ENCODE data around the gene EHF. TPM values are rescaled to one million over a fixed set of nuclear protein-coding genes. Genes with fewer than 3 reads are reported as not detected.
A peak's percentile ranks its signal among the peaks of the same experiment; 100 is the strongest.
"Not testable (repeated sequence)": the region's sequence is repeated elsewhere in the genome, so short reads cannot be mapped to it uniquely, and the experiment has no call there.

The EHF gene
- total RNA-seq, 2 donors from 2014 or later: 164 to 332 TPM

DNA sequence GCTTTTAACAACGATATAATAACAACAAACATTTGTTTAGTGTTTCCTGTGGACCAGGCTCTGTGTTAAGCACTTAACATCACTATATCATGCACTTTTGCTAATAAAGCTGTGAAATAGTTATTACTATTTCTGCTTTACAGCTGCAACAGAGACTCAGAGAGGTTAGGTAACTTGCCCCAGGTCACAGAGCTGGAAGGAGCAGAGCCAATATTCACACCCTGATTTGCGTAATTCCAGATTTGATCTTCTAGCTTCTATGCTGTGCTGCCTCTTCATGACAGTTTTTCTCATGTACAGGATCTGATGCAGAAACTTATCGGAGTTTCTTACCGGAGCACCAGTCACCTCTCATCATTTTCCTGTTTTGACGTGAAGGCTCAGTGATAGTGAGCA is 33.6 kb upstream of the EHF start:
- no peak for DNase-seq (ENCODE audit: low spot score)
- intact Hi-C loops (cut with DNase I): loop anchor here (2.0 to 5.0 kb wide), 2 partner anchors 304 to 805 kb away; no protein-coding TSS in a partner anchor
- WGBS: 83% methylated on average over 5 of the region's 5 CpGs
- Histone ChIP-seq H3K4me3 (no peak overlapping the region), H3K9me3 (no peaks in the 10 kb centered on the region), H3K4me1 (replicated peaks) (peaks cover 7% of the 10 kb centered on the region), H3K27me3 (replicated peaks; ENCODE audit: insufficient read depth) (no peaks in the 10 kb centered on the region), H3K27ac (no peak overlapping the region), H3K36me3 (no peaks in the 10 kb centered on the region)
- TF ChIP-seq, protein P1, sequence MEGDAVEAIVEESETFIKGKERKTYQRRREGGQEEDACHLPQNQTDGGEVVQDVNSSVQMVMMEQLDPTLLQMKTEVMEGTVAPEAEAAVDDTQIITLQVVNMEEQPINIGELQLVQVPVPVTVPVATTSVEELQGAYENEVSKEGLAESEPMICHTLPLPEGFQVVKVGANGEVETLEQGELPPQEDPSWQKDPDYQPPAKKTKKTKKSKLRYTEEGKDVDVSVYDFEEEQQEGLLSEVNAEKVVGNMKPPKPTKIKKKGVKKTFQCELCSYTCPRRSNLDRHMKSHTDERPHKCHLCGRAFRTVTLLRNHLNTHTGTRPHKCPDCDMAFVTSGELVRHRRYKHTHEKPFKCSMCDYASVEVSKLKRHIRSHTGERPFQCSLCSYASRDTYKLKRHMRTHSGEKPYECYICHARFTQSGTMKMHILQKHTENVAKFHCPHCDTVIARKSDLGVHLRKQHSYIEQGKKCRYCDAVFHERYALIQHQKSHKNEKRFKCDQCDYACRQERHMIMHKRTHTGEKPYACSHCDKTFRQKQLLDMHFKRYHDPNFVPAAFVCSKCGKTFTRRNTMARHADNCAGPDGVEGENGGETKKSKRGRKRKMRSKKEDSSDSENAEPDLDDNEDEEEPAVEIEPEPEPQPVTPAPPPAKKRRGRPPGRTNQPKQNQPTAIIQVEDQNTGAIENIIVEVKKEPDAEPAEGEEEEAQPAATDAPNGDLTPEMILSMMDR (IDR thresholded peaks at IDR 0.05): no peak
- TF ChIP-seq POLR2AphosphoS5 (IDR thresholded peaks at IDR 0.05): no peak
- no peak for TF ChIP-seq POLR2A (IDR thresholded peaks at IDR 0.05)

DNA sequence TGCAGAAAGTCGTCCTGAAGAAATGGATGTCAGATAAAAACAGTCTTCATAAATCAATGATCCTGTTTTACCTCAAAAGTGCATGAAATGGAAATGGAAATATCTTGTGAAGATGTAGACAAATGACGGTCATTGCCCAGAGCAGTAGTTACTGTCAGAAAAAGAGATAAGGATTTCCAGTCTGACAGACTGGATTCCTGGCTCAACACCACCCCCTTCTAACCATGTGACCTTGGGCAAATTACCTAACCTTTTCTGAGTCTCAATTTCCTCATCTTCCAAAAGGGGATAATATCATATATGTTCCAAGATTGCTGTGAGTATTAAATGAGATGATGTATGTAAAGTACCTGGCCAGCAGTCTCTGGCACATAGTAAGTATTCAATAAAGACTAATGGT is 32.9 kb upstream of the EHF start:
- Histone ChIP-seq H3K27me3 (replicated peaks; ENCODE audit: insufficient read depth) (no peaks in the 10 kb centered on the region), H3K36me3 (no peaks in the 10 kb centered on the region), H3K9me3 (no peaks in the 10 kb centered on the region), H3K4me3 (no peak overlapping the region), H3K27ac (no peak overlapping the region), H3K4me1 (replicated peaks) (peaks cover 7% of the 10 kb centered on the region)
- intact Hi-C loops (cut with DNase I): loop anchor here (5.0 kb wide), 1 partner anchor 804 kb away; no protein-coding TSS in a partner anchor
- no peak for DNase-seq (ENCODE audit: low spot score)
- WGBS: 81% methylated on average over 2 of the region's 2 CpGs
- TF ChIP-seq POLR2A (IDR thresholded peaks at IDR 0.05): no peak
- TF ChIP-seq POLR2AphosphoS5 (IDR thresholded peaks at IDR 0.05): no peak
- TF ChIP-seq, protein P1 (IDR thresholded peaks at IDR 0.05): no peak

DNA sequence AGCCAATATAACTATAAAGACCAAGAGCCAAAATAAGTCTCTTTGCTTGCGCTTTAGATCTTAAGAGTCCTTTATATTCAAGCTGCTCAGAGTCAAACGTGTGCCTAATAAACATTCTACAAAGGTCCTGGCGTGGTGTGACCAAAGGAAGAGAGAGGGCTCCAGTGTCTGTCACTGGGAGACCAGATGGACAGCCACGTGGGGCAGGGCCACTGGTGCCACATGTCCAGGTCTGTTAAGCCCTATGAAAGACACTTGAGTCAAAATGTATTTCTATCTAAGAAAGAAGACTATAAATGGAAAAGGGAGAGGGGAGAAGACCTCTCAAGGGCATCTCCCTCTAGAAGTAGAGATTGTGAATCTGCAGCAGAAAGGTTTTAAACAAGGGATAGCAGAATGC is 32.2 kb upstream of the EHF start:
- TF ChIP-seq POLR2AphosphoS5 (IDR thresholded peaks at IDR 0.05): no peak
- TF ChIP-seq POLR2A (IDR thresholded peaks at IDR 0.05): no peak
- TF ChIP-seq, protein P1 (IDR thresholded peaks at IDR 0.05): no peak
- 59% methylated on average over 4 of the region's 4 CpGs for WGBS
- Histone ChIP-seq H3K4me1 (replicated peaks) (peaks cover 7% of the 10 kb centered on the region), H3K36me3 (no peaks in the 10 kb centered on the region), H3K27ac (peak overlapping the region in 1 of 2 donors; percentile 0), H3K4me3 (no peak overlapping the region), H3K9me3 (no peaks in the 10 kb centered on the region), H3K27me3 (replicated peaks; ENCODE audit: insufficient read depth) (no peaks in the 10 kb centered on the region)
- DNase-seq (ENCODE audit: low spot score): no peak
- intact Hi-C loops (cut with DNase I): loop anchor here (5.0 kb wide), 1 partner anchor 804 kb away; no protein-coding TSS in a partner anchor

DNA sequence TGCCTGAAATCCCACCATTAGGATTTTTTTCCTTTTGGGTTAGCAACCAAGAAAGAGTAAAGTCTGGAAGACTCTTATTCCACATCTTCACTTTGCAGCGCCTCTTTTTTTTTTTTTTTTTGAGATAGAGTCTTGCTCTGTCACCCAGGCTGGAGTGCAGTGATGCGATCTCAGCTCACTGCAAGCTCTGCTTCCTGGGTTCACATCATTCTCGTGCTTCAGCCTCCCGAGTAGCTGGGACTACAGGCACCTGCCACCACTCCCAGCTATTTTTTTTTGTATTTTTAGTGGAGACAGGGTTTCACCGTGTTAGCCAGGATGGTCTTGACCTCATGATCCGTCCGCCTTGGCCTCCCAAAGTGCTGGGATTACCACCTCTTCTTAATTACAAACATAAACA is 31.7 kb upstream of the EHF start:
- not testable (repeated sequence) for H3K4me3 ChIP-seq; H3K4me1 ChIP-seq (replicated peaks); H3K27me3 ChIP-seq (replicated peaks; ENCODE audit: insufficient read depth); H3K36me3 ChIP-seq; DNase-seq (ENCODE audit: low spot score); H3K9me3 ChIP-seq
- WGBS: 97% methylated on average over 7 of the region's 7 CpGs
- peak overlapping the region in 1 of 2 donors; percentile 0 for H3K27ac ChIP-seq
- intact Hi-C loops (cut with DNase I): loop anchor here (5.0 kb wide), 1 partner anchor 803 kb away; no protein-coding TSS in a partner anchor

DNA sequence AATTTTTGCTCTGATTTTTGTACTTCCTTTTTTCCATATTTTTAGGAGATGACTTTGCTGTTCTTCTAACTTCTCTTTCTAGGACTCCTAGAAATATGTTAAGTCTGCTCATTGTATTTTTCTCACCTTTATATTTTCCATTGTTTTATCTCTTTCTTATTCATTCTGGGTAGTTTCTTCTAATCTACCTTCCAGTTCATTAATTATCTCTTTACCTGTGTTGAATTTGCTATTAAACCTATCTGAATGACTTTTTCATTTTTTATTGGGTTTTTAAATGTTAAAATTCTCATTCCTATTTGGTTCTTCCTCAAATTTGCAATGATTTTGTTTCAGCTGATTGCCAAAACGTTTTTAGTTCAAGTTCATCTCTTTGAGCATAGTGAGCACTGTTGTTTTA is 27.8 kb upstream of the EHF start:
- H3K9me3 ChIP-seq: no peaks in the 10 kb centered on the region
- intact Hi-C loops (cut with DNase I): no loop called here
- no peak for DNase-seq (ENCODE audit: low spot score)
- TF ChIP-seq, protein P1 (IDR thresholded peaks at IDR 0.05): no peak
- TF ChIP-seq POLR2AphosphoS5 (IDR thresholded peaks at IDR 0.05): no peak
- TF ChIP-seq POLR2A (IDR thresholded peaks at IDR 0.05): no peak
- H3K27ac ChIP-seq: no peak overlapping the region
- H3K4me3 ChIP-seq: no peak overlapping the region
- H3K36me3 ChIP-seq: no peaks in the 10 kb centered on the region
- no peaks in the 10 kb centered on the region for H3K4me1 ChIP-seq (replicated peaks)
- WGBS: 28% methylated on average over 1 of the region's 1 CpG
- H3K27me3 ChIP-seq (replicated peaks; ENCODE audit: insufficient read depth): no peaks in the 10 kb centered on the region

Measured in prostate gland (tissue), 2 donors.